GM12864 (cell line): ENCODE measurements around the gene TAS2R20.

ENCODE experiments used
- DNase-seq: peaks from one replicate; pipeline ENCODE4 v3.0.0-alpha.2; 2011; ENCODE audit warnings: low read depth
- H3K4me3 ChIP-seq: 2 replicates; pipeline ENCODE4 v1.5.1; 2011; ENCODE audit warnings: mild to moderate bottlenecking, low read depth, low read length, control low read depth
- CTCF ChIP-seq: IDR thresholded peaks from 2 replicates; pipeline ENCODE4 v1.5.1; 2011; ENCODE audit warnings: low read depth, mild to moderate bottlenecking, moderate library complexity, low read length, control low read depth, inconsistent platforms; ENCODE audit errors: missing control alignments

TAS2R20 gene

GRCh38 chr12:10986812-10987211 is 11.3 kb downstream of the TAS2R20 start, which contains the start of gene TAS2R50:
Gene TAS2R50 (minus strand): TSS chr12:10986912. CDS start chr12:10986860, 52 bp downstream.
- no peak within 1 kb of the TSS for H3K4me3 ChIP-seq
- TF ChIP-seq CTCF = no peak
- DNase-seq = no peak

GRCh38 chr12:10982244-10982643 is 15.9 kb downstream of the TAS2R20 start:
- no peak for TF ChIP-seq CTCF
- DNase-seq = no peak
- H3K4me3 ChIP-seq = no peak overlapping the region

- TF ChIP-seq CTCF = no peak
- no peak for DNase-seq
- no peak overlapping the region for H3K4me3 ChIP-seq
These were observed 23.1 kb downstream of the TAS2R20 start for GRCh38 chr12:10974965-10975364.

DNA sequence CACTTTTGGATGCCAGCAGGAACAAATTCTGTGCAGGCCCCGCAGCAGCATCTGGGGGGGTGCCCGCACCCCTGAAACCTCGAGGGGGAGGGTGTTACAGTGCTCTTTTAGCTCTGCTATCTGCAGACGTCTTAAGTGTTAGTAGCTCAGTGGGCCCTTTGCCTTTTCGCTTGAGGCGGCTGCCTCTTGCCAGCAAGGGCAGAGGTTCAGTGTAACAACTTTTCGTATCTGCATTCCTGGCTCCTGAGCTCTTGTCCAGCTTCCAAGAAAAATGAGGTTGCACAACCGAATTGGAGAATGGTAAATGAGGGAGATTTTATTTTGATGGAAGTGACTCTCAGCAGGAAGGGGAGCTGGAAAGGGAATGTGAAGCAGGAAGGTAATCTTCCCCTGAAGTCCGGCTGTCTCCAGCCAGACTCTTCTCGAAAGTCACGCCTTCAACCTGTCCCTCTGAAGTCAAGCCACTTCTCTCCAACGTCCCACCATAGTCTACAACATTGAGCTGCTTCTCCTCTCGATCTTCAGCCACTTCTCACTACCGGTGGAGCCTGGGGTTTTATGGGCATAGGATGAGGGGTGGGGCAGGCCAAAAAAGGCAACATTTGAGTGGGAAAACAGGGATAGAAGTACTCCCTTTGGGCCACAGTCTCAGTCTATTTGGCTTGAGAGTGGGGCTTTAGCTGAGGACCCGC is 29.2 kb downstream of the TAS2R20 start:
- no peak for DNase-seq
- H3K4me3 ChIP-seq = no peak overlapping the region
- TF ChIP-seq CTCF = no peak

GRCh38 chr12:10967409-10967808 is 30.7 kb downstream of the TAS2R20 start:
- no peak for DNase-seq
- H3K4me3 ChIP-seq = no peak overlapping the region
- TF ChIP-seq CTCF = no peak

GRCh38 chr12:10966314-10966713 is 31.8 kb downstream of the TAS2R20 start:
- H3K4me3 ChIP-seq = no peak overlapping the region
- DNase-seq = no peak
- no peak for TF ChIP-seq CTCF

- no peak overlapping the region for H3K4me3 ChIP-seq
- no peak for TF ChIP-seq CTCF
- no peak for DNase-seq
These were observed 32.6 kb downstream of the TAS2R20 start for GRCh38 chr12:10965476-10965875.
